HUDEP-2 (cell line): ENCODE measurements around the gene ZNF181.

Experiments used
- DNase-seq, 76 experiments: peaks; one replicate each; lab custom pipeline; 2025; ENCODE audit not compliant: unreplicated experiment in 76 of 76; lab: John Stamatoyannopoulos, UW

ZNF181 gene

DNA sequence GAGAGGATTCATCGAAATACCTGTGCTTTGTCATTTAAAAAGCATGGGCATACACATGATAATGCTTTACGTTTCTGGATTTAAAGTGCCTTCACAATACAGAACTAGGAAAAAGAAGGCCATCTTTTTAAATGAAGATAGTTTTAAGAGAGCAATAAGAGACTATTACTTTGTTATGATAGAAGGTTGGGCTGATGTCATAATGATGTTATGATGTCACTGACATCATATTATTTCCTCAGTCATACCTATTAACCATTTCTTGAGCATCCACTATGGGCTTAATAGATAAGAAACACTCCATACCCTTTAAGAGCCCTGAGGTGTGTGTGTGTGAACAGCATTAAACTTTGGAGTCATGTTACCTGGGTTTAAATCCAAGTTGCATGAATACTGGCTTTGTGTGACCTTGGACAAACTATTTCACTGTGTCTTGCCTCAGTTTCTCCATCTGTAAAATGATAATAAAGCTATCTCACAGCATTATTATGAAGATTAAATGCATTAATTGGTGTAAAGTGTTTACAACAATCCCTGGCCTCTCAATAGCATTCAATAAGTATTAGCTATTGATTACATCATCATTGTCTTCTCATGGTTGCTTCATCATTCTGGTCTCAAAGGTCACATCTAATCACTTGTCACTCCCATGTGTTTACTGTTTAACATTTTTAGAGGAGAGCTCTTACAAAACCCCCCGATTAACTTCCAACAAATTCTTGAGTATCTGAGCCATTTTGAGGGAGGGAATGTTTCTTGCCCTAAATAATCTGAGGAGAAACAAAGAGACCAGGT is 11.1 kb downstream of the ZNF181 start:
- no peak for DNase-seq

DNA sequence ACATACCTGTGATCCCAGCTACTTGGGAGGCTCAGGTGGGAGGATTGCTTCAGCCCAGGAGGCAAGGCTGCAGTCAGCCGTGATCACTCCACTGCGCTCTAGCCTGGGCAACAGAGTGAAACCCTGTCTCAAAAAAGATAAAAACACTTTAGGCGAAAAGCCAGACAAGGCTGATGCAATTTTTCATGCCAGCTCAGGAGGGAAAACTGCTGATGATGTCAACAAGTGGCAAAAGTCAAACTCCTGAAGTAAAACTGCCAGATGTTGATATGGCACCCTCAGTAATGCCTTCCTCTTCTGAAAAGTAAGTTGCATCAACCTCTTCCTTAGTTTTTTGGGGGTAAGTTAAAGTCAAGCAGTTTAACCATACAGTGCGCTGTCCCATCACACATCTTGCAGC is 23.4 kb downstream of the ZNF181 start:
- no peak for DNase-seq

DNA sequence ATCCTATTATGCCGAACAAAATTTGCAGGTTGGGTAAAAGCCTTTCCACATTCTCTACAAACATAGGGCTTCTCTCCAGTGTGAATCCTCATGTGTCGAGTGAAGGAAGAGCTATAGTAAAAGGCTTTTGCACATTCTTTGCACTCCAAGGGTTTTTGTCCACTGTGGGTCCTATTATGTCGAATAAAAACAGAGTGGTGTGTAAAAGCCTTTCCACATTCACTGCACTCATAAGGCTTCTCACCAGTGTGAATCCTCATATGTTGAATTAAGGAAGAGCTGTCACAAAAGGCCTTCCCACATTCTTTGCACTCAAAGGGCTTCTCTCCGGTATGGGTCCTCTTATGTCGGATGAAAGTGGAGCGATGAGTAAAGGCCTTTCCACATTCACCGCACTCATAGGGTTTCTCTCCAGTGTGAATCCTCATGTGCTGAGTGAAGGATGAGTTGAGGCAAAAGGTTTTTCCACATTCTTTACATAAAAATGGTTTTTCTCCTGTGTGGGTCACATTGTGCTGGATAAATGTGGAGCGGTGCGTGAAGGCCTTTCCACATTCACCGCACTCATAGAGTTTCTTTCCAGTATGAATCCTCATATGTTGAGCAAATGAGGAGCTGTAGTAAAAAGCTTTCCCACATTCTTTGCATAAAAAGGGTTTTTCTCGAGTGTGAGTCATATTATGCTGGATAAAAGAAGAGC is 25.3 kb downstream of the ZNF181 start:
- DNase-seq: no peak

DNA sequence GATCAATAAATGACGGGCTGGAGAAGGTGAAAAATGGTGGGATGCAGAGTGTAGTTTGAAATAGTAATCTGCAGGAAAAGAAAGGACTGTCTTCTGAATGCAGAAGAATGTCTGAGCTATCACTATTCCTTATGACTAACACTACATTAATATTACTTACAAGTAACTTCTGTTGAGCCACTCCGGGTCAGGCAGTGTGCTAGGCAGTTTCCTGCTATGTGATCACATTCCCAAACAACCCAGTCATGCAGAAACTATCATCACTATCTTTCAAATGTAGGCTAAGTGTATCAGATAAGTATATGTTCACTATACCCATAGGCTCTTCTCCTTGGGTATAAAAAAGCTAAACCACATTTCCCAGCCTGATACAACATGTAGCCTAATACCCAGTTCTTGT is 32.3 kb downstream of the ZNF181 start:
- no peak for DNase-seq

DNA sequence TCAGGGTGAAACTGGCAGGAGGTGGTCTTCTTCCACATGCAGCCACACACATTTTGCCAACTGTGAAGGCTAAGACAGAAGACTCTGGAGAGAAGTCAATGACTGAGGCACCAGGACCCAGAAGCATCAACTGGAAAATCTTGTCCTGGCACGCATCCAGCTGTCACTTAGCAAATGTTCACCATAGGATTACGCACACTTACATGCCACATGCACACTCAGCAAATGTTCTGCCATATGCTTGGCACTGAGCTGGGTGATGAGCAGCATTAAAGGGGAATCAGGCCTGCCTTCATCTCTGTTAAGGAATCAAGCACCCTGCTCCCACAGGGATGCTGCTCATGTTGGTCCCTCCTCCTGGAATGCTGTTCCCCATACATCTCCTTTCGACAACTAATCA is 33.9 kb downstream of the ZNF181 start:
- no peak for DNase-seq

DNA sequence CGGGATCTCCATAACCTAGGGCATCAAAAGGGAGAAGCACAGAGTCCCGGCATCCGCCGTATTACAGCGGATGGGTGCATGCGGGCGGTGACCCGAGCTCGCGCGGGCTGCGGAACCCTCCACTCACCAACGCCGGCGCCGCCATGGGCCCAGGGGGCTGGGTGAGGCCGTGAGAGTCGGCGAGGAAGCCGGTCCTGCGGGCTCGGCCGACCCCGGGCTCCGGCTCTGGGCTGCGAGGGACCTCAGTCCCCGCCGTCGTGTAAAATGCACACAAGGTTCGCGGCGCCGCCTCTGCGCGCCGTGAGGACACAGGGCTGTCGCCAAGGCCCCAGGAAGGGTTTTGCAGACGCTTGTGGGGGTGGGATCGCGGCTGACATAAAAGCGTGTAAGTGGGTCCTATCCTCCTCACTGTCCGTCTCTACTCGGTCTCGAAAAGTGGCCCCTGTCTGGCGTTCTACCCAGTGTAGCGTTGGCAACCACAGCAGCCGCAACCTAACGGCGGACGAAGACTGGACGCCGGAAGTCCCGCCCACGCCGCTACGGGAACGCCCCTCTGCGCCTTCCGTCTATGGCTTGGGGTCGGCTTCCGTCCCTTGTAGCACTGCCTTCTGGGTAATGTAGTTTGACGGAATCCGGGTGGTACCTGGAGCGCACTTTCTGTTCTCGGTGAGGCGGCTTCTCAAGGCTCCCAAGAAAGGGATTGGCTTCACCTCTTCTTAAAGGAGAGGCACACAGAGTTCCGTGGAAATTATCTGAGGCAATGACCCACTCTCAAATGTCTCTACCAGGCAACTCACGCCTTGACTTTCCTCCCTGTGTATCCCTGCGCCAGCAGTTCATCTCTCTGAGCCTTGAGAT is 38.9 kb downstream of the ZNF181 start, which contains the start of gene ZNF599:
ZNF599 (minus strand) TSS at position 519 of the 858 bp plus-strand sequence; CDS start at position 145, 374 bp downstream.
- DNase-seq: peak in 75 of 76 experiments; percentile 30 to 94 (median 85)

DNA sequence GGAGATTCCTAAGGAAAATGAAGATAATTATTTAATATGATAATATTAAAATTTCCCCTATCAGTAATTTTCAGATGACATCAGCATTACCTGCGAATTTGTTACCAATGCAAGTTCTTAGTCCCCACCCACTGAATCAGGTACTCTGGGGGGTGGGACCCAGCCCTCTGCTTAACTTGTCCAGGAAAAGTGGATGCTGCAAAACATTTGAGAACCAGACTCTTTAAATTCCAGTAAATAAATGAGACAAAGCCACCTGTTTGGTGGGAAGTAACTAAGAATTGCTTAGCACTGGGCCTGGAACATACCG is 39.5 kb downstream of the ZNF181 start:
- no peak for DNase-seq

DNA sequence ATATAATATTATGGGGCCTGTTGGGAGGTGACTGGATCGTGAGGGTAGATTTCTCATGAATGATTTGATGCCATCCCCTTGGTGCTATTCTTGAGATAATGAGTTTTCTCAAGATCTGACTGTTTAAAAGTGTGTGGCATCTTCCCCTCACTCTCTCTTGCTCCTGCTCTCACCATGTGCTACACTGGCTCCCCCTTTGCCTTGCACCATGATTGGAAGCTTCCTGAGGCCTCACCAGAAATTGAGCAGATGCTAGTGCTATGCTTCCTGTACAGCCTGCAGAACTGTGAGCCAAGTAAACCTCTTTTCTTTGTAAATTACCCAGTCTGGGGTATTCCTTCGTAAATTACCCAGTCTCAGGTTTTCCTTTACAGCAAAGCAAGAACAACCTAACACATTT is 40.8 kb downstream of the ZNF181 start:
- DNase-seq: no peak

DNA sequence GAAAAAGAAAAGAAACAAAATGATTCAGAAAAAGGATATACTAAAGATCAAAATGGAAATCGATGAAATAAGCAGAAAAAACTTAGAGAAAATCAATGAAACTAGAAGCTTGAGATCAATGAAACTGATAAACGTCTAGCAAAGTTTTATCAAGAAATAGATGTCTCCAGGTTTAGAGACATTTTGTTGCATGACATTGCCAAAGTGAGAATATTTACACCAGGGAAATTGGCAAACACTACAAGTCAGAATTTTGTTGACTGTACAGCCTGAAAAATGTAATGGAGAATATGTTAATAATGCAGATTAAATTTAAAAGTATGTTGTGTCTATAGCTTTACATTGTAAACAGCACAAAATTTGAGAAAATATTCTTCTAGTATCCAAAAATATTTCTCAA is 44.3 kb downstream of the ZNF181 start:
- DNase-seq: no peak

DNA sequence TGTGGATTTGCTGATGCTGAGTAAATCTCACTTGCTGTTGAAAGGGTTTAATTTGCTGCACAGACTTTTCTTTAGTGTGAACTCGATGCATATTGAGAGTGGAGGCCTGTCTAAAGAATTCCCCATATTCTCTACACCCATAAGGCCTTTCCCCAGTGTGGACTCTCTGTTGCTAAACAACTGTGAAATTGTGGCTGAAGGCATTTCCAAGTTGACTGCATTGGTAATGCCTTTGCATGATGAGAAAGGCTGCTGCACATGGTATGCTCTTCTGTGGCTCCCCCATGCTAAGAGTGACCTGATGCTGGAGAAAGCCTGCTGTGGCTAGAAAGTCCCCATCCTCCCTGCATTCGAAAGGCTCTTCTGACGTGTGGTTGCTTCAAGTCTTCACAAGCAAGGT is 45.6 kb downstream of the ZNF181 start:
- DNase-seq: no peak

DNA sequence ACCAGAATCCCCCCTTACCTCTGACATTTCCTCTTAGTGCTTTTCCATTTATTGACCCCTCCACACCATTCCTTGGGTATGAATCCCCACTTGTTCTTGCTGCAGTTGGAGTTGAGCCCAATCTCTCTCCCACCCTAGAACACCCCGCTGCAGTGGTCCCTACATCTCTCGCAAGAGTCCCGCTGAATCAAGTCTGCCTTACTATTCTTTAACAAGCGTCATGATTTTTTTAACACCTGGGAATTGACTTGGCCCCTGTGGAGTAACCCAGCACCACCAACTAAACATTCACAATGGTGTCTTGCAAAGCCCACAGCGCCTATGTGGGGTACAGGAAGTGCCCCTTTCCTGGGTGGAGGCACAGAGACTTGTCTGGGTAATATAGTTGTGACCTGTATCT is 52.2 kb downstream of the ZNF181 start:
- DNase-seq: no peak

DNA sequence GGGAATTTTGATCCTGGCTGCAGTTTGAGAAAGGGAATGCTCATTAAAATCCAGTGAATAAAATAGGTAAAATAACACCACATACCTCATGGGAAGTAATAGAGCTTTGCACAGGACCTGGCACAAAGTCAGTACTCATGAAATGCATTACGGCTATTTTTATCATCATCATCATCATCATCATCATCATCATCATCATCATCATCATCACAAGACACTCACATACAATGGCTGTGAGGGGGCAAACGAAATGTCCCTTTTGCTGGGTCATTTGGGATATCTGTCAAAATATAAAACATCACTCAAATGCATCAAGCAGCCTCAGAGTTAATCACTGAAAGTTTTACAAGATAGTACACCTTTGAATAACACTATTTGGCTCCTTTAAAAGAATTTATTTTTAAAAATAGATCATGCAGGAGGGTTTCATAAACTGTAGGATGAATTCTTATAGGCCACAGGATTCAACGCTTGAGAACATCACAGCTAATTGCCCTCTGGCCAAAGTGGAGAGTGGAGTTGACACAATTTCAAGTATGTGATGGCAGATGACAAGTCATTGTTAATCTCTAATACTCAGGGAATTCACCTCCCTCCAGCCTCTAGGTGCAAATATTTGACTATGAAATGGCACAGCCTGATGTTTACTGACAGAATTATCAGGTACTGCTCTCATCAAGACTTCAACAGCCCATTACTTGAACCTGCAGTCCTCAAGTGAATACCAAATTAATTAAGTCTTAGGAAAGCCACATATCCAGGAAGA is 53.2 kb downstream of the ZNF181 start:
- DNase-seq: no peak

DNA sequence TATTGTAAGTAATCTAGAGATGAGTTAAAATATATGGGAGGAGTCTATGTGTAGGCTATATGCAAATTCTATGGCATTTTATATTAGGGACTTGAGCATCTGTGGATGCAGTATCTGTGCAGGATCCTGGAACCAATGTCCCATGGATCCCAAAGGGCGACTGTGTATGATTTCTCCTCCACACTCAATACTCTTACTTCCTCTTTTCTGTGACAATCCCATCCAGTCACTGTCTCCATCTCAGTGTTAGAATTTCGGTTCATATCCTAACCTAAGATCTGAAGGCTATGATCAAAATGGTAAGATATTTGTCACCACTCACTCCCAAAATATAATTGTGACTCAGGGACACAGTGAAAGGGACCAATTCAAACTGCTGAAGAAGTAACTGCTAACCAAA is 54.0 kb downstream of the ZNF181 start:
- no peak for DNase-seq

DNA sequence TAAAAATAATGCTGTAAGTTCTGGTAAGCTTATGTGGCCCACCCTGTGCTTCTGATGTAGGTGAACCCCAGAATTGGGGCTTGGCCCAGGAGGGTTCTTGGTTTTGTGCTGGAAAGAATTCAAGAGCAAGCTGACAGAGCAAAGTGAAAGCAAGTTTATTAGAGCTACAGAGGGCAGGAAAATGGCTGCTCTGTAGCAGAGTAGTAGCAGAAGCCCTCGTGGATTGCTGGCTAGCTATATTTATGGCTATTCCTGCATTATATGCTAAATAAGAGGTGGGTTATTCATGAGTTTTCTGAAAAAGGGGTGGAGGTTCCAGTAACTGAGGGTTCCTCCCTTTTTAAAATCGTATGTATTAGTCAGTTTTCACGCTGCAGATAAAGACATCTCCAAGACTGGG is 59.5 kb downstream of the ZNF181 start:
- no peak for DNase-seq

DNA sequence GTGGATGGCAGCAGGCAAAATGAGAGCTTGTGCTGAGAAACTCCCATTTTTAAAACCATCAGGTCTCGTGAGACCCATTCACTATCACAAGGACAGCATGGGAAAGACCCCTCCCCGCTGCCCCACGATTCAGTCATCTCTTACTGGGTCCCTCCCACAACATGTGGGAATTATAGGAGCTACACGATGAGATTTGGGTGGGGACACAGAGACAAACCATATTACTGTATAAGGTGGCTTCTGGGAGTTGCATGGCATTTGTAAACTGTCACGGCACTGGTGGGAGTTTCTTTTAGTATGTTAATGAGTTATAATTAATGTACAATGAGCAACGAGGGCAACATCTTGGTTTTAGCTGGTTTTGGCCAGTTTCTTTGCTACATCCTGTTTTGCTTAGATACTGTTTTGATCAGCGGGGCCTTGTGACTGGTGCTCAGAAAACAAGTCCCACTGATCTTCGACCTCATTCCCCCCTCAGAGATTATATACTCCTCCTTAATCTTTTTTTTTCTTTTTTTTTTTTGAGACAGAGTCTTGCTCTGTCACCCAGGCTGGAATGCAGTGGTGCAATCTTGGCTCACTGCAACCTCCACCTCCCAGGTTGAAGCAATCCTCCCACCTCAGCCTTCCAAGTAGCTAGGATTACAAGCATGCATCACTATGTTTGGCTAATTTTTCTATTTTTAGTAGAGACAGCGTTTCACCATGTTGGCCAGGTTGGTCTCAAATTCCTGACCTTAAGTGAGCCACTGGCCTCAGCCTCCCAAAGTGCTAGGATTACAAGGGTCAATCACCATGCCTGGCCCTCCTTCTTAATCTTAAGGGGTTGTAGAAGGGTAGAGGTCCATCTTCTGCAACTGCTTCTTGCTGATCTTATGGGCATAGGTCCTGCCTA is 60.3 kb downstream of the ZNF181 start:
- DNase-seq: no peak
